SK-N-SH (cell line): ENCODE measurements around the gene GALNTL6.

Experiments
- CTCF ChIP-seq: fragments of 200-600 bp; sonication (generic); IDR thresholded peaks from 2 replicates; pipeline ENCODE4 v1.6.1; 2017; ENCODE audit warnings: antibody characterized with exemption, mild to moderate bottlenecking, moderate library complexity
- EP300 ChIP-seq, 2 experiments: IDR thresholded peaks; 2 replicates each; pipeline versions ENCODE4 v1.4.0 to v1.6.1; 2012; ENCODE audit warnings: borderline replicate concordance in 1 of 2, low read depth in 1 of 2, low read length in 1 of 2
- FOSL2 ChIP-seq: IDR thresholded peaks from 2 replicates; pipeline ENCODE4 v1.4.0; 2012; ENCODE audit warnings: low read depth, mild to moderate bottlenecking, moderate library complexity, borderline replicate concordance
- NFIC ChIP-seq: IDR thresholded peaks from 2 replicates; pipeline ENCODE4 v1.4.0; 2012; ENCODE audit warnings: borderline replicate concordance
- RCOR1 ChIP-seq: fragments of 150-350 bp; IDR thresholded peaks from 2 replicates; pipeline ENCODE4 v1.6.1; 2017; ENCODE audit warnings: antibody characterized with exemption, low read length
- YY1 ChIP-seq: IDR thresholded peaks from 2 replicates; pipeline ENCODE4 v1.4.0; 2012; ENCODE audit warnings: low read depth, mild to moderate bottlenecking

- TF ChIP-seq YY1 (no peak), CTCF (no peak), FOSL2 (no peak), EP300 (IDR thresholded peaks at IDR 0.05; ENCODE audit: borderline replicate concordance in 1 of 2, low read depth in 1 of 2, low read length in 1 of 2) (no peak), NFIC (no peak), RCOR1 (no peak)
Measured at GRCh38 chr4:172095161-172095560, 282.0 kb downstream of the GALNTL6 start.
